GM21717 (cell line): Measurements from ENCODE around the gene KRT74.

ENCODE experiments used
- ATAC-seq: cut with Tn5 transposase; IDR thresholded peaks from one replicate; pipeline ENCODE4 v1.9.1; 2021; ENCODE audit warnings: mild to moderate bottlenecking, moderate library complexity; ENCODE audit not compliant: unreplicated experiment

Gene KRT74

GRCh38 chr12:52539821-52540173, 33.8 kb downstream of the KRT74 start:
- no peak for ATAC-seq

GRCh38 chr12:52539083-52539820, 34.4 kb downstream of the KRT74 start:
- no peak for ATAC-seq

DNA sequence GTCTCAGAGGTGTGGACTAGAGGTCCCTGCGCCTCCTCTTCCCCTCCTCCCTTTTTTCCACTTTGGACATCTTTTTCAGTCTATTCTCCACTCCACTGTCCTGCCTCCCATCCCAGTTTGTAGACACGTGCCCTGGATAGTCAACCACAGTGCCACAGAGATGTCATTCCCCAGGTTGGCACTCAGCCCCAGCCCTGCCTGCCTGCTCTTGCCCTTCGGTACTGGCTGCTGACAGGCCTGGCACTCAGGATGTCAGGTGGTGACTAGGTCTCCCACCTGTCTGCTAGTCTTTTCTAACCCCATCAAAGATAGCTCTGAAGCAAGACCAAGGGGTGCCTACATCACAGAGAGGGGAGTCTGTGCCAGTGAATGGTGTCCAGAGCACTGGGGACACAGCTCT, 36.5 kb downstream of the KRT74 start:
- no peak for ATAC-seq

DNA sequence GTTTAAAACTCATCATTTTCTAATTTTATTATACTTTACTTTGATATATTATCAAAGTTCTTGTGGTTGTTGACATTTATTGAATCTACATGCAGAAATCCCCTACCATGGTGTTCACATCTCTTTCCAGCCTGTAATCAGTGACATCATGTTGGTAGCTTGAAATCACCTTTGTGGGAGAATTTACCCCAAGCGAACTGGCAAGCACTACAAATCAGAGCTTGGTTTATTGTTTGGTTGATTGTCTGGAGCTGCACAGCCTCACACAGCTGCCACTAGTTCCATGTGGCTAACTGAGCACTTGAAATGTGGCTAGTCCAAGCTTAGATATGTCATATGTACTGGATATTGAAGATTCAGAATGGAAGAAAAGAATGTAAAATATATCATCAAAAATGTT, 38.1 kb downstream of the KRT74 start:
- ATAC-seq: no peak

DNA sequence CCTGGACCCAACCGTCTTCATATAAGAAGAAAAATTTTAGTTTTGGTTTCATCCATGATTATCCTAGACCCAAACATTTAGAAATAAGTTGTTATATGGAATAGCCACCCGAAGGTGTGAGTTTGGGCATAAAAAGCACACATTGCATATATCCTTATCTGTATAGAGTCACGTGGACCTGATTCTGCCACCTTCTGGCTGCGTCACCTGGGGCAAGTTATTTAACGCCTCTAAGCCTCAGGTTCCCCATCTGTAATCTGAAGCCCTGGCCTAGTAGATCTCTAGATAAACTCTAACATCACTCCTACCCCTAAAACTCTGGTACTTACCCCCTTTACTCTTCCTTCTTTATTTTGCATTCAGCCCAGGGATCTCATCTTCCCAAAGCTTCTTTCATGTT, 39.2 kb downstream of the KRT74 start:
- no peak for ATAC-seq

GRCh38 chr12:52533686-52534470, 39.8 kb downstream of the KRT74 start:
- ATAC-seq: no peak

DNA sequence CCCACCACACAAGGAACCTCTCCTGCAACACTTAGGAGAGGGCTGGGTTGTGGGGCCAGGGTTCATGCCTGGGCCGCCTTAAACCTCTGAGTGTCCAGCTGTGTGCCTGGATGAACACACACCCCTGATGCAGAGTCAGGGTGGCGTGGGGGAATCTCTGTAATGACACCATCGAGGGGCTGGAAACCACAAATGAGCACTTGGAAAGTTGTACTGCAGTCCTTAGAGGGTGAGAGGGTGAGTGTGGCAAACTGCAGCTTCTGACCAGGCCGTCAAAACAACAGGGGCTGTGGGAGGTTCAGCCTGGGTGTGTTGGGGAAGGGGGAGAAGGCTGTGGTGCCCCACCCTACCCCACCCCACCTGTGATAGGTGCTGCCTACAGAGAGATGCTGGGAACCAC, 41.0 kb downstream of the KRT74 start:
- no peak for ATAC-seq

DNA sequence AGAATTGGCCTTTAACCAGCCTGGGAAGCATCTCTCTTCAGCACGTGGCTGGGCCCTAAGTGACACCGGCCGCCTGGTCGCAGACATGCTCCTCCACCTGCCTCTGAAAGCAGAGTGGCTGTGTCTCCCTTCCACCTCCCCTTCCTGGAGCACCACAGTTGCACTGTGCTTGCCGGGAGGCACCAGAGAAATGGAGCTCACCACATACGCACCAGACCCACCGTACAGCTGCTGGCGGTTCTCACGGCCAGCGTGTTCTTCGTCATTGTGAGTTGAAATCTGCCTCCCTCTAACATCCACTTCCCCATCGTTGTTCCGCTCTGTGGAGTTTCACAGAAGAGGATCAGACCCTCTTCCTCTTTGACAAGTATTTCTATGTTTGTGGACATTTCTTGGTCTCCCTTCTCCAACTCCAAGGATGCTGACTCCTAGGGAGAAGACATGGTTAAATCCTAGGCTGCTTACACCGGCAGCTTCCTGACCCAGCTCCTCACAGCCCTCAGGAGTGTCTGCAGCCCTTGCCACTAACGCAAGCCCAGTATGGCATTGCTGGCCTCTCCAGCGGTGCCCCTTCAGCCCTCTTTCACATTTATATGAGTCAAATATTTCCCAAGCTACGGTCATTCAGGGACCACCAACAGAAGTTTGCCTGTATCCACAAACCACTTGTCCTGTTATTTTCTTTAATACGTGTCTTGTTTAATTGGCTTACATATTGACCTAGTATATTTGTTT, 41.9 kb downstream of the KRT74 start:
- no peak for ATAC-seq

DNA sequence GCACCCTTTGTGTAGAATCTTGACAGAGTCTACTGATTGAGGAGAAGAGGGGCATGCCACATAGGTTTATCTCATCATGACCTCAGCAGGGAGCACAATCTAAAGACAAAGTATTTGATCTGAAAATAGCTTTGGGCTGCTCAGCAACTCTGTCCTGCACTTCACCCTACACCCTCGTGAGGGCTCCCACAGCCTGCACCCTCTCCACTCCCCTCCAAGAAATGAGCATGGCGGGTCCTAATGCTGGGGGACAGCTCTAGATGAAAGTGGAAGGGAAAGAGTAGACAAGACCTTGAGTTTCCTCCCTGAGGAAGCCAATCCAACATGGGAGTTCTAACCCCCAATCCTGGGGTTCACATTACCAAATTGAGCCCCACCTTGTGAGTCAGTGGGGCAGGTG, 42.7 kb downstream of the KRT74 start:
- ATAC-seq: no peak

GRCh38 chr12:52530366-52530765, 43.3 kb downstream of the KRT74 start:
- ATAC-seq: no peak

DNA sequence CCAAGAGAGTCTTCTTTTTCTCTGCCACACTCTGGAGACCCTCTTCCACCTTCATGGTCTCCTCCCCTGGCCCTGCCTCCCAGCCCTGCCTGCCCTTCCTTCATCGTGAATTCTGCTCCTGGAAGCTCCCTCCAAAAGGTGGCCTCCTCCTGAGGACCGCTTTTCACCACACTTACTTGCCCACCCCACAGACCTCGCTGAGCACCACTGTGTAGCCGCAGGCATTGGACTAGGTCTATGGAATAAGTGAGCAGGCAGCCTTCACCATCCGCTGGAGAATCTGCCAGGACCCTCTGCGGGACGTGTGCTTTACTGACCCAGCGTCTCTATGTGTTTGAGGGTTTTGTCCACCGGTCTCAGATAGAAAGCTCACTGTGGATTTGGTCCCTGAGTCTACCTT, 43.8 kb downstream of the KRT74 start:
- no peak for ATAC-seq

DNA sequence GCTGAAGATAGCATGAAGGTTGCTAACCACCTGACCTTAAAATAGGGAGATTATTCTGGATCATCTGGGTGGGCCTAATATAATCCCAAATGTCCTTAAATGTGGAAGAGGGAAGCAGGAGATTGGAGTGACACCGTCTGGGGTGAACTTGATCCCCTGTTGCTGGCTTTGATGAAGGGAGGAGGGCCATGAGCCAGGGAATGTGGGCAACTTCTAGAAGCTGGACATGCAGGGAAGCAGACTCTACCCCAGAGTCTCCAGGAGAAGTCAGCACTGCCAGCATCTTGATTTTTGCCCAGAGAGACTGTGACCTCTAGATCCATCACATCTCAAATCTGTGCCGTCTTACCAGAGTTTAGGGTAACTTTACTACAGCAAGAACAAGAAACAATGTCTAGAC, 44.2 kb downstream of the KRT74 start:
- no peak for ATAC-seq

DNA sequence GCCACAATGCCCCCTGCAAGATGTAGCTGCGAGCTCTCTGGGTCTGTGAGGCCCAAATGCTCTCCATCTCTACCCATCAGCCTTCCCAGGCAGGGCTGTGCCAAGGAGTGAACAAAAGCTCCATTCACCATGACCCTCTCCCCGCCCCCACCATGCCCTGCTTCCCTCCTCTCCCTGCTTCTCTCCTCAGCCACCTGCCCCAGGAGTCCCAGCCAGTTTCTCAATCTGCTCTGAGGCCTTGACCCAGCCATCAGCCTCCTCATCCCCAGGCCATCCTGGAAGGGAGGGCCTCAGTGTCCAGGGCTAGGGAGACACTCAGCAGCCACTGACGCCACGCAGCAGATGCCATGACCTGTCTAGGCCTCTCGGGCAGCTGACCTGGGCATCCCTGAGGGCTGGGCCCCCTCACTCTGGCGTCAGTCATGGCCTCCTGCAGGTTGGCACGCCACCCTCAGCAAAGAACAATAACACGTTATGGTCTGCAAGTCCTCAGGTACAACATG, 45.0 kb downstream of the KRT74 start:
- ATAC-seq: no peak

- no peak for ATAC-seq
These were observed 46.4 kb downstream of the KRT74 start for GRCh38 chr12:52527121-52527800.

- ATAC-seq: no peak
These were observed 47.1 kb downstream of the KRT74 start for GRCh38 chr12:52526511-52526951.

DNA sequence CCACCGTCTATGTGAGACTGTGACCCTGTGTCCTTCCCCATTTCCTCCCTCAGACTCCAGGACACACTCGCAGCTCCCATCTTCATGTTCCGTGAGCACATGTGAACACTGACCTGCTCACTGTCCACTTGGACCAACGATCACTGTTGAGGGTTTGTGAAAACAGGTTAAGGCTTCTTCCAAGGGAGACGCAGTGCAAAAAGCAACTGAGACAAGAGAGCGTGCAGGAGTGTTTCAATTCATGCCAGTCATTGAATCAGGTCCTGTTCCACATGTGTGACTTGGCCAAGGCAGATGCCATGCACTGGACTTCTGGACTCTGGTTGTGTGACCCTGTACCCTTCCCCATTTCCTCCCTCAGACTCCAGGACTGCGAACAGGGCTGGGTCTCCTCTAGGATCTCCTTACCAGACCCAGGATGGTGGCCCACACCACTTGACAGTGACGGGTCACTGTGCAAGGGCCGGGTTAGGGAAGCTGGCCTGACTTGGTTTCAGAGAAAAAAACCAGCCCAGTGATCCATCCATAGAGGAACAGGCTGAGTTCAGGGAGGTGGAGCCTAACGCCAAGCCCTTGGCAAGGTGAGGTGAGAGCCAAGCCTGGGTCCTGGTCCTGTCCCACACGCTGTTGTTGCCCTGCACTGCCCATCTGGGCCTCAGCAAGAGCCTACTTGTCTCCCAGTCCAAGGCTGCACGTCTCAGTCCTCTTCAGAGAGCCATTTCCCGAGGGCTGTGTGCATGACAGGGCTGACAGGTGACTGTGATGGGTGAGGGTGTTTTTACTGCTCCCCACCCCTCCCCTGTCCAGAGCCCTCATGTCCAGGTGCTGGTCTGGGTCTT, 47.8 kb downstream of the KRT74 start:
- ATAC-seq: no peak

DNA sequence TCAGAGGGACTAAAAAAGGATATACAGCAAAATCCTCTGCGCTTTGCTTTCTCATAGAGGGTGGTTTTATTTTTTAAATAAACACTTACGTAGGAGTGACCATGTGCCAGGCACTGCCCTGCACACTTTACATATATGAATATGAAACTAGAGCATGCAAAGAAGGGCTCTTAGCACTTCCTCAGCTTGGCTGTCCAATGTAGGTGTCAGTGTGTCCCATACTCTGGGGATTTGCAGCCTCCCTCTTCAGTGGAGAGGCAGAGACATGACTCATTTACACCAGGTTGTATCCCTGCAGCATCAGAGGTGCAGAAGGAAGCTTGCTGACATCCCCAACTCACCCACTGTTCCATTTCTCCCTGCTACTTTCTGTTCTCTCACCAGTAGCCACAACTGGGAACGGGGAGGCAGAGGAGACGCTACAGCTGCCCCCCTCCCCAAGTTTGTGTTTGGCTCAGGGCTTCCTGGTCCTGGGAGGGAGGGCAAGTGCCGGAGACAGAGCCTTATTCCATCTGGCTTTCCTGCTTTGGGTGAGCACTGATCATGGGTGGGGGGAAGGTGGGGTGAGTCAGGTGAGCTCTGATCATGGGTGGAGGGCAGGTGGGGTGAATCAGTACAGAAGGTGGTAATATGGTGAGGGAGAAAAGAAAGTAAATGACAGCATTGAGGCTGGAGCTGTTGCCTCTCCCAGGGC, 48.6 kb downstream of the KRT74 start:
- ATAC-seq: no peak

DNA sequence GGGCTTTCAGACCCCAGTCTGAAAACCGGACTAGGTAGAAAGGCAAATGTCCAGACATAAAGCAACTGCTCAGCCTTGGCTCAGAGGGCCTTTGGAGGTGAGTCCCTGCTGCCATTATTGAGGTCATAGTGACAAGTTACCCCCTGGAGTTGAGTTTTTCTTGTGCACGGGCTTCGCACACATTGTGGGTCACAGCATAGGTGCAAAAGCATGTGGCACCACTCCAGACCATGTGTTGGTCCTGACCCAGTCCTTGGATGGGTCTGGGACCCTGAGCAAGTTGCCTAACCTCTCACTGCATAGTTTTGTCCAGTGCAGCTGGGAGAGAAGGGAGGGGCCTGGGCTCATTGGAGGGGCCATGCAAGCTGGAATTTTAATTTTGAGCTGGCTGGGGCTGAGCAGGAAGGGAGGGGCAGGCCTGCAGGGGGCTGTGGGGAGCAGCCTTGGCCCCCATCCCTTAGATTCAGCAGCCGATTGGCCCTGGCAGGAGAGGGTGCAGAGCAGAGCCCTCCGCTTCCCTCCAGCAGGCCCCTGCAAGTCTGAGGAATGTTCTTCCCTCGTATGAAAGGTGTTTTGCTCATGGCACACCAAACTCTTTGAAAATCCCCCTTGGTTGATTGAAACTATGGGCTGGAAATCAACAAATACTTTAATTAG, 49.3 kb downstream of the KRT74 start:
- no peak for ATAC-seq

DNA sequence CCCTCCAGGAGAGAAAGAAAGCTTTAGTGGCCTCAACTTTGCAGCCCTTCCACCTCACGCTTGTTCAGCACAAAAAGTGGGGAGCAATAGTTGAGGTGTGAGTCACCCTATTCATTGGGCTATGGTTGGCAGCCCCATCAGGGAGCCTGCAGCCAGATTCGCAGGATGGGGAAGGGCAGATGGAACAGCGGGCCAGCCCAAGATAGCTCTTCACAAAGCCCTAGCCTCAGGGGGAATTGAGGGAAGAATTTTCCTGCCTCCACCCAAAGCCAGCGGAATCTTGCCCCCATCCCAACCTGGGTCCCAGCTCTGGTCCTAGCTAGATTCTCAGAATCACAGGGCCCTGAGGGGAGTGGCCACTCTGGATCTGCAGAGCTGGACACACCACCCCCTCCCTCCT, 49.8 kb downstream of the KRT74 start:
- ATAC-seq: no peak
